HG03097 (cell line): ENCODE results near the gene TNXB.
"Not testable (repeated sequence)": the region's sequence is repeated elsewhere in the genome, so short reads cannot be mapped to it uniquely, and the experiment has no call there.

Source experiments
- ATAC-seq: cut with Tn5 transposase; IDR thresholded peaks from one replicate; pipeline ENCODE4 v1.9.1; 2021; ENCODE audit not compliant: unreplicated experiment, low FRiP score

TNXB gene

GRCh38 chr6:32112431-32112980 is 3.4 kb upstream of the TNXB start:
- ATAC-seq: no peak

DNA sequence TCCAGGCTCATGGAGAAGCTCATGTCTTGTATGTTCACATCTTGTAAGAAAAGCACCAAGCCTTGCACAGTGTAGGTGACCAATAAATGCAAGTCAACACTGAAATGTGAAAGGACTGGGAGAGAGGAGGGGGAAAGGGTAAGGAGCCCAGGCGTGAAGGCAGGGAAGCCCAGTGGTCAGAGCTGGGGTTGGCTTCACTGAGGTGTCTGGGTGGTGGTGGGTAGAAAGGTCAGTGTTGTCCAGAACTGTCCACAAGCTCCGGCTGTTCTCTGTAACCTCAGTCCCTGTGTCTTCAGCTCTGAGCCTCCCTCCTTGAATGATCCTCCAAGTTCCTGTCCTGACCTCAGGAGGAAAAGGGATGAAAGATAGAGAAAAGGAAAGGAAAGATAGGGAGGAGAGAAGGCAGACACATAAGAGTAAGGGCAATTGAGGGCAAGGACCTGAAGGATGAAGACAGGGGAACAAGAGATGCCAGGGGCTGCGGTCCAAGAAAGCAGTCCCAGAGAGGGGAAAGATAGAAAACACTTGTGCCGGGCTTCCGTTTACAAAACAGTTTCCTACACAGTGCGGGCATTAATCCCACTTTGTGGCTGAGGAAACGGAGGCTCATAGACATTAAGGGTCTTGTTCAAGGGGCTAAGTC is 2.4 kb upstream of the TNXB start:
- ATAC-seq: no peak

- no peak for ATAC-seq
Measured at GRCh38 chr6:32110632-32111031, 1.5 kb upstream of the TNXB start.

GRCh38 chr6:32109765-32110160 is 625 bp upstream of the TNXB start:
- no peak for ATAC-seq

- ATAC-seq: no peak
Measured at GRCh38 chr6:32108727-32109113, 418 bp downstream of the TNXB start.

DNA sequence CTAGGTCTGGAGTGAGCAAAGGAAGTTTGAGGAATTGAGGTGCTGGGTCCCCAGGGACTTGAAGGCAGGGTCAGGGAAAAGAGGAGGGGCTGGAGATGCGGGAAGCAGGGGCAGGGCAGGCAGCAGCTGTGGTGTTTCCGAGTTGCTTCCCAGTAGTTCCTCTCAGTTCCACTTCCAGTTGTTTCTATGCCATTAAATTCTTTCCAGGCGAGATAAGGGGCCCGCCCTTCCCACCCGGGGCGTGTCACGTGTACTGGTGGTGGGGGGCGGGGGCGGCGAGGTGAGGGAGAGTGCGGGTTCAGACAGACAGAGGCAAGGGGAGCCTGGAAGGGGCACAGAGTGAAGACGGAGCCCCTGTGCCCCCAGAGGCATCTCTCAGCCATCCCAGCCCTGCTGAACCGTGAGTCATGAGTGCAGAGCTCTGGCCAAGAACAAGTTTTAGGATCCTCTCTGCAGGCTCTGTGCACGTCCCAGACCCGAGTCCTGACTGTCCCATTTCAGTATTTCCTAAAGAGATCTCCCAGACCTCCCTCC is 977 bp downstream of the TNXB start:
- ATAC-seq: no peak

GRCh38 chr6:32107406-32107805 is 1.7 kb downstream of the TNXB start:
- no peak for ATAC-seq

DNA sequence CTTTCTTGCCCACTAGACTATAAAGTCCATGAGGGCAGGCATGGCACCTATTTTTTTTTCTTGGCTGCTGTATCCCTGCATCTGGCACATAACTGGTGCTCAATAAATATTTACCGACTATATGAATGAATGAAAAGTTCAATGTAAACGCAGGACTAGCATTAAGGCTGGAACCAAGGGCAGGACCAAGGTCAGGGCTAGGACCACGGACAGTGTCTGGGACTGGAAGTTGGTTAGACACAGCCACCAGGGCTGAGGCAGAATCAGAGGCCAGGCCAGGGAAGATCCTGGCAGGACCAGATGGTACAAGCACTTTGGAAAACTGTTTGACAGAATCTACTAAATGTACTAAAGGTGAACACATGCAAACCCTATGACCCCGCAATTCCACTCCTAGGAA is 3.7 kb downstream of the TNXB start:
- ATAC-seq: no peak

DNA sequence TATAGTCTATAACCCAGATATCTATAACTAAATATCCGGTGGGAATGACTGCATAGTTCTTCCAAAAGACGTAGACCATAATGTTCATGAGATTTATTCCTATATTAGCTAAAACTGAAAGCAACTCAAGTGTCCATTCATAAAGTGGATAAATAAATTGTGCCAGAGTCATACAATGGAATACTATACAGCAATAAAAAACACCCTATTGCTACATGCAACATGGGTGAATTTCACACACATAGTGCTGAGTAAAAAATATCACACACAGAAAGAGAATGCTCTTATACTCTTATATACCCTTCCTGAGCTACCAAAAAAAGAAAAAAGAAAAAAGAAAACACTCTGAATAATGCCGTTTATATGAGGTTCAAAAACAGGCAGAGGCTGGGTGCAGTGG is 6.9 kb downstream of the TNXB start:
- ATAC-seq: no peak

- ATAC-seq: not testable (repeated sequence)
Measured at GRCh38 chr6:32100251-32100650, 8.9 kb downstream of the TNXB start.

DNA sequence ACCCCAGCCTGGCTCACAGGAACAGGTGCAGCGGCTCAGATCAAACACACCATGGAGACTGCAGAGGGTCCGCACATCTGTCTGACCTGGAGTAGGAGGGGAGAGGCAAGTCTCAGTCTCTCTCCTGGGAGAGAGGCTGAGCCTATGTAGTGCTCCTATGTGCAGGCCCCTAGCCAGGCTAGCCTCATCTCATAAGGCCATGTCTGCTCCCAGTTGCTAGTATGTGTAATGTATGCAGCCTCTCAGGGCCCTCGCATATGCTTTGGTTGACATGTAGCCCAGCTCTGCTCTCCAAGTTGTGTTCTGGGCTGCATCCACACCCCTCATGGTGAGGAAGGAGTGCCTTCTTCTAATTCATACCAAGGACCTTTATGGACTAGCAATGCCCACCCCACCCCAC is 11.8 kb downstream of the TNXB start:
- no peak for ATAC-seq

GRCh38 chr6:32096394-32097258 is 12.5 kb downstream of the TNXB start:
- ATAC-seq: no peak

GRCh38 chr6:32096087-32096393 is 13.1 kb downstream of the TNXB start:
- ATAC-seq: no peak

DNA sequence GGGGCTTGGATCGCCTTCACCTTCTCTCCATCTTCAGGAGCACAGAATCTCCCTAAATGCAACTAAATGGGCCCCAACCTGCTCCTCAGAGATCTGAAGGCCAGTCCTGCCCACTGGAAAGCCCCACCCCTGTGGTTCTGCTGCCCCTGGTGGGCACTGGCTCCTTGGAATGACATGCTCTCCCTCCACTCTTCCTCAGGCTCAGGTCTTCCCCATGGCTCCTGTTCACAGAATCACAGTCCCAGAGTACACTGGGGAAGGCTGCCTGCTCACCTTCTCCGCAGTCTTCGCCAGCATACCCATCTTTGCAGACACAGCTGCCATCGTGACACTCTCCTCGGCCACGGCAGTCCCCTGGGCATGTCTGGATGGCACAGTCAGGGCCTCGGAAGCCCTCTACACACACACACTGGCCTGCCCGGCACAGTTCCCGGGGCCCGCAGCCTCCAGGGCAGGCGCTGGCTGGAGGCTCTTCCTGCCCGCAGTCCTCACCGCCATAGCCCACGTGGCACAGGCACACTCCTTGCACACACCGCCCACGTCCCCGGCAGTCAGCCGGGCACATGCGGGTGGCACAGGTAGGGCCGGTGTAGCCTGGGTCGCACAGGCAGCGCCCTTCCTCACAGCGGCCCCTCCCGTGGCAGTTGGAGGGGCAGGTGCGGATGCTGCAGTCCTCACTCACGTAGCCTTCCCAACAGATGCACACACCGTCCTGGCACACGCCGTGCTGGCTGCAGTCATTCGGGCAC is 13.6 kb downstream of the TNXB start:
- no peak for ATAC-seq

- ATAC-seq: no peak
Measured at GRCh38 chr6:32092760-32093497, 16.2 kb downstream of the TNXB start.

DNA sequence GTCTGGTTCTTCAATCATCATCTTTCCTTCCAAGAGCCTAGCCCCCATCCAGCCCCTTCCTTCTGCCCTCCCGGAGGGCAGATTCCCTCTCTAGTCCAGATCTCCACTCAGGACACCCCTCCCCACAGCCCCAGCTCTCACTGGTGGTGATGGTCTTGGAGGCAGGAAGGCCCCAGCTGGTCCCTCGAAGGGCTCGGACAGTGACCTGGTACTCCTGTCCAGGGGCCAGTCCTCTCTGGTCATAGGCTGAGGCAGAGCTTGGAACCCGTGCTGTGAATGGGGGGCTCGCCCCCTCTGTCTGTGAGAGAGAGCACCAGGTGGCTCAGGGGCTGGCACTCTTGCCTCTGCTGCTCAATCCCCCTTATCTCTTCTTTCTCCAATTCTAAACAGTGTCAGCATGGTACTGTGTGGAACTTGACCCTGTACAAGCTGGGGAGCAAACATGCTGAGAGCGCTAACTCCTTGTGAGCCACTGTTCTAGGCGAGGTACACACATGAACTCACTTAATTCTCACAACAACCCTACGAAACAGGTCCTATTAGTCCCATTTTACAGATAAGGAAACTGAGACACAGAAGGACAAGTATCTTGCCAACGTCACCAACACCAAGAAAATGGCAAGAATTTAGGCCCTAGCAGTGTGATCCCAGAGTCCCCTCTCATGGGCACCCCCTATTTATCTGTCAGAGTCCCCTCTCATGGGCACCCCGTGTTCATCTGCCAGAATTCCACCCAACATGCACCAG is 19.9 kb downstream of the TNXB start:
- ATAC-seq: no peak

DNA sequence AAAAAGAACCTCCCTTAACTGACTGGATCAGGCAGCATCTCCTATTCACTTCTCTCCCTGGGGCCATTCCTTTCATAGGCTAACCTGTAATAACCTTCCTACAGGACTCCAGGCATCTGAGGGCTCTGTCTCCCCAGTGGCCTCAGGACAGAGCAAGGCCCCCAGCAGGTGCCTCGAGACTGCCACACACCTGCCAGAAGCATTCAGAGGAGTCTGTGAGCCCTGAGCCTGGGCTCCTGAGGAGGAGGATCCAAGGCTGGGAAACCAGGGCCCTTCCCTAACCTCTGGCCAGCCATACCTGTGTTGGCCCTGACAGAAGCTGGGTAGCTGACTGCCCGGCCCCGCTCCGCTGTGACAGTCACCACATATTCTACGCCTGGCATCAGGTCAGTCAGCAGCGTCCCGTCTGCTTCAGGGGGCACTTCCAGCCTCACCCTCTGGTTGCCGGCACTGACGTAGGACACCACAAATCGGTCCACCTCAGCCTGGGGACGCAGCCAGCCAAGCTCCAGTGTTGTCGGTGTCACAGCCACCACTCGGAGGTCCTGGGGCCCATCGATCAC is 20.6 kb downstream of the TNXB start:
- ATAC-seq: no peak

- no peak for ATAC-seq
Measured at GRCh38 chr6:32087574-32088486, 21.3 kb downstream of the TNXB start.
